IMR-90 (cell line): Measurements from ENCODE around the gene TWIST2. TPM values are rescaled to one million over a fixed set of nuclear protein-coding genes. Genes with fewer than 3 reads are reported as not detected.

ENCODE experiments used
- ATAC-seq: fragments of 200-7000 bp; cut with Tn5 transposase; 2 replicates; pipeline ENCODE4 v1.9.1; 2020; ENCODE audit warnings: low read depth, mild to moderate bottlenecking, moderate library complexity
- BruUV-seq: library from RNA; stranded (reverse); fragments of 400-500 nt; replicated peaks from 2 replicates; lab custom pipeline; 2021; lab: Mats Ljungman, UMichigan
- CTCF ChIA-PET: fragments of 300-600 bp; formaldehyde crosslinking; extraction: SDS; loops from one replicate; lab custom pipeline; 2021; ENCODE audit warnings: antibody characterized with exemption; lab: Yijun Ruan, JAX
- POLR2A ChIA-PET: fragments of 300-600 bp; sonication (Branson Sonifier 250); formaldehyde crosslinking; loops from one replicate; lab custom pipeline; 2022; ENCODE audit warnings: antibody characterized with exemption; ENCODE audit not compliant: unreplicated experiment; lab: Charles Lee
- DNase-seq: peaks from one replicate; pipeline ENCODE4 v3.0.0; 2013
- H2AFZ ChIP-seq: replicated peaks from 2 replicates; pipeline ENCODE3; 2013; ENCODE audit warnings: low read length, mild to moderate bottlenecking; ENCODE audit not compliant: poor library complexity
- H2AK5ac ChIP-seq: 2 replicates; pipeline ENCODE4 v1.6.1; 2013; ENCODE audit warnings: low read depth, low read length, inconsistent platforms
- H2AK9ac ChIP-seq: replicated peaks from 2 replicates; pipeline ENCODE3; 2013; ENCODE audit warnings: mild to moderate bottlenecking, low read depth, low read length, moderate library complexity; ENCODE audit not compliant: poor library complexity
- H2BK120ac ChIP-seq: 2 replicates; pipeline ENCODE4 v1.6.1; 2013; ENCODE audit warnings: low read depth, low read length, inconsistent platforms
- H2BK15ac ChIP-seq: 3 replicates; pipeline ENCODE4 v1.6.1; 2013; ENCODE audit warnings: low read depth, low read length, inconsistent platforms
- H2BK20ac ChIP-seq: 2 replicates; pipeline ENCODE4 v1.6.1; 2013; ENCODE audit warnings: low read depth, mild to moderate bottlenecking, inconsistent platforms, low read length, moderate library complexity
- H2BK5ac ChIP-seq: 2 replicates; pipeline ENCODE4 v1.6.1; 2013; ENCODE audit warnings: mild to moderate bottlenecking, low read depth, low read length, inconsistent platforms; ENCODE audit not compliant: poor library complexity, severe bottlenecking
- H3K14ac ChIP-seq: replicated peaks from 2 replicates; pipeline ENCODE4 v1.6.1; 2013; ENCODE audit warnings: low read depth, low read length, inconsistent platforms
- H3K18ac ChIP-seq: 2 replicates; pipeline ENCODE4 v1.6.1; 2013; ENCODE audit warnings: low read depth, low read length, control low read depth
- H3K23ac ChIP-seq: 2 replicates; pipeline ENCODE4 v1.6.1; 2013; ENCODE audit warnings: low read depth, low read length, inconsistent platforms
- H3K27ac ChIP-seq: 2 replicates; pipeline ENCODE4 v1.5.1; 2013; ENCODE audit warnings: mild to moderate bottlenecking, control low read depth, low read length; ENCODE audit not compliant: insufficient read depth
- H3K27me3 ChIP-seq: 2 replicates; pipeline ENCODE4 v1.6.1; 2013; ENCODE audit warnings: low read length; ENCODE audit not compliant: control insufficient read depth, insufficient read depth
- H3K36me3 ChIP-seq: 2 replicates; pipeline ENCODE4 v1.6.1; 2013; ENCODE audit warnings: low read length, mixed read lengths; ENCODE audit not compliant: control insufficient read depth, insufficient read depth
- H3K4ac ChIP-seq: 2 replicates; pipeline ENCODE4 v1.6.1; 2013; ENCODE audit warnings: low read depth, low read length, inconsistent platforms
- H3K4me1 ChIP-seq: 2 replicates; pipeline ENCODE4 v1.6.1; 2013; ENCODE audit warnings: low read length, mixed read lengths; ENCODE audit not compliant: control insufficient read depth, insufficient read depth
- H3K4me2 ChIP-seq: 2 replicates; pipeline ENCODE4 v1.6.1; 2013; ENCODE audit warnings: low read depth, mild to moderate bottlenecking, control low read depth, low read length, moderate library complexity
- H3K4me3 ChIP-seq: 2 replicates; pipeline ENCODE4 v1.5.1; 2013; ENCODE audit warnings: low read depth, mild to moderate bottlenecking, control low read depth, low read length, moderate library complexity; ENCODE audit not compliant: insufficient read depth
- H3K56ac ChIP-seq: 2 replicates; pipeline ENCODE4 v1.6.1; 2013; ENCODE audit warnings: low read length, inconsistent platforms; ENCODE audit not compliant: insufficient read depth; ENCODE audit errors: extremely low read depth
- H3K79me1 ChIP-seq, 2 experiments: 2 replicates each; pipeline ENCODE4 v1.6.1; 2013; ENCODE audit warnings: low read length in 2 of 2, inconsistent platforms in 1 of 2, low read depth in 1 of 2
- H3K9ac ChIP-seq: 2 replicates; pipeline ENCODE4 v1.6.1; 2013; ENCODE audit warnings: low read depth, low read length, control low read depth
- H3K9me1 ChIP-seq: 2 replicates; pipeline ENCODE4 v1.6.1; 2013; ENCODE audit warnings: low read length, inconsistent platforms; ENCODE audit not compliant: insufficient read depth
- H3K9me3 ChIP-seq: 2 replicates; pipeline ENCODE4 v1.6.1; 2013; ENCODE audit warnings: low read length; ENCODE audit not compliant: control insufficient read depth, insufficient read depth
- H4K20me1 ChIP-seq: 2 replicates; pipeline ENCODE4 v1.6.1; 2013; ENCODE audit warnings: low read length, inconsistent platforms; ENCODE audit not compliant: insufficient read depth
- H4K5ac ChIP-seq: 2 replicates; pipeline ENCODE4 v1.6.1; 2013; ENCODE audit warnings: mild to moderate bottlenecking, low read depth, low read length, control low read depth
- H4K8ac ChIP-seq, 2 experiments: 2 replicates each; pipeline ENCODE4 v1.6.1; 2013; ENCODE audit warnings: low read depth in 2 of 2, low read length in 2 of 2, control low read depth in 1 of 2, inconsistent platforms in 1 of 2
- H4K91ac ChIP-seq: 2 replicates; pipeline ENCODE4 v1.6.1; 2013; ENCODE audit warnings: low read depth, low read length, inconsistent platforms; ENCODE audit not compliant: insufficient read depth
- BHLHE40 ChIP-seq: fragments of 150-350 bp; IDR thresholded peaks from 2 replicates; pipeline ENCODE4 v1.6.1; 2016; ENCODE audit warnings: mild to moderate bottlenecking, low read depth, low read length
- CTCF ChIP-seq: conservative IDR thresholded peaks from 2 replicates; pipeline ENCODE4 v1.5.1; 2012; ENCODE audit warnings: mild to moderate bottlenecking, low read depth, low read length, improper control_type of control experiment
- FOS ChIP-seq: fragments of 150-350 bp; IDR thresholded peaks from 2 replicates; pipeline ENCODE4 v1.6.1; 2016; ENCODE audit warnings: low read depth, low read length
- MAZ ChIP-seq: IDR thresholded peaks from 2 replicates; pipeline ENCODE4 v1.6.1; 2012; ENCODE audit warnings: low read depth, mild to moderate bottlenecking, low read length, improper control_type of control experiment, moderate library complexity, borderline replicate concordance
- MXI1 ChIP-seq: IDR thresholded peaks from 2 replicates; pipeline ENCODE4 v1.6.1; 2012; ENCODE audit warnings: low read depth, mild to moderate bottlenecking, low read length, moderate library complexity, borderline replicate concordance
- NFE2L2 ChIP-seq: fragments of 150-350 bp; IDR thresholded peaks from 2 replicates; pipeline ENCODE4 v1.6.1; 2016; ENCODE audit warnings: low read depth, mild to moderate bottlenecking, low read length
- SMC3 ChIP-seq: fragments of 150-350 bp; IDR thresholded peaks from 2 replicates; pipeline ENCODE4 v1.6.1; 2016; ENCODE audit warnings: low read depth, mild to moderate bottlenecking, antibody characterized with exemption, low read length, moderate library complexity
- WGBS, 2 experiments: methylation state at CpG; one replicate each; pipeline versions ENCODE4 v1.1.5 to v1.1.7; 2013; ENCODE audit warnings: missing lambda C conversion rate in 2 of 2; ENCODE audit not compliant: insufficient read length in 1 of 2; ENCODE audit errors: extremely low coverage in 2 of 2; 5-methylcytosine and 5-hydroxymethylcytosine counted together
- dilution Hi-C: fragments of 300-500 bp; cut with HindIII; formaldehyde crosslinking; loops from one replicate; pipeline ENCODE4 v1.14.3; 2018; ENCODE audit warnings: low sequenced_read_pairs; ENCODE audit not compliant: unreplicated experiment
- in situ Hi-C: fragments of 300-500 bp; cut with MboI; formaldehyde crosslinking; loops from 3 replicates; pipeline ENCODE4 v1.14.3; 2019; ENCODE audit warnings: low sequenced_read_pairs, inconsistent platforms, mixed read lengths
- intact Hi-C: fragments of 100-400 bp; cut with micrococcal nuclease; formaldehyde crosslinking; loops from 2 replicates; pipeline ENCODE4 v1.10.0; 2022
- polyA plus RNA-seq, 3 experiments: library from polyadenylated mRNA; depleted of rRNA; stranded (reverse); fragments of >200 nt; gene quantifications; 2 replicates each; pipeline ENCODE4 v1.2.3, GENCODE V29; 2012; ENCODE audit warnings: low replicate concordance in 1 of 3
- total RNA-seq: library from RNA; depleted of rRNA; stranded (reverse); fragments of >200 nt; gene quantifications from 2 replicates; pipeline ENCODE4 v1.2.3, GENCODE V29; 2012

The TWIST2 gene
- total and polyA plus RNA-seq, 2 of the 4 experiments (the other 2 are of a cell fraction) = 9.3 to 33.6 TPM

GRCh38 chr2:238895361-238895882 is 47.5 kb downstream of the TWIST2 start (continued):
- TF ChIP-seq SMC3 = no peak

GRCh38 chr2:238895891-238896600 is 48.2 kb downstream of the TWIST2 start:
- Histone ChIP-seq H3K36me3 (peaks cover 7% of the 10 kb centered on the region; the same call in 1 of the 2 replicates), H2BK120ac (peak overlapping the region; percentile 68; the same call in 1 of the 2 replicates), H2BK5ac (peak overlapping the region; percentile 1), H3K27ac (peak overlapping the region; percentile 2; the same call in 1 of the 2 replicates), H4K20me1 (peaks cover 35% of the 10 kb centered on the region), H3K18ac (no peak overlapping the region), H4K8ac (peak overlapping the region in 1 of 2 experiments; percentile 83; a peak in 2 of 4 replicates), H4K91ac (peak overlapping the region; percentile 73), H3K27me3 (no peaks in the 10 kb centered on the region), H4K5ac (no peak overlapping the region), H2BK20ac (no peak overlapping the region), H3K4me3 (no peak overlapping the region), H2BK15ac (peak overlapping the region; percentile 15; the same call in 1 of the 3 replicates), H3K4me1 (peaks cover 31% of the 10 kb centered on the region), H3K79me1 (peaks cover 8 to 82% of the 10 kb centered on the region in 2 experiments; a peak in 3 of 4 replicates), H3K9me3 (no peaks in the 10 kb centered on the region), H3K9me1 (peaks cover 15% of the 10 kb centered on the region; the same call in 1 of the 2 replicates), H3K9ac (no peak overlapping the region), H3K23ac (no peak overlapping the region), H2AK9ac (peak overlapping the region; percentile 90), H3K14ac (peak overlapping the region; percentile 59), H3K56ac (0 out of 2 replicates have a peak overlapping the region, but pooled peaks have one; percentile 51), H3K4me2 (no peak overlapping the region), H2AFZ (peak overlapping the region; percentile 83), H2AK5ac (peak overlapping the region; percentile 75), H3K4ac (peak overlapping the region; percentile 72)
- DNase-seq (peak; percentile 91), ATAC-seq (peak; percentile 87)
- ChIA-PET POLR2A (no interaction called here), CTCF (no interaction called here)
- no TSS peak for BruUV-seq
- dilution Hi-C loops = no loop called here
- TF ChIP-seq NFE2L2 = no peak
- TF ChIP-seq MXI1 = 0 out of 2 replicates have a peak, but pooled peaks have one; percentile 16
- TF ChIP-seq MAZ = peak; percentile 88; the same call in 1 of the 2 replicates
- peak; percentile 93 for TF ChIP-seq FOS
- no peak for TF ChIP-seq CTCF
- TF ChIP-seq BHLHE40 = peak; percentile 80
- peak; percentile 15; the same call in 1 of the 2 replicates for TF ChIP-seq SMC3
- intact Hi-C loops = loop anchor here (5.0 kb wide), 1 partner anchor 49 kb away; the partner anchor contains the start of gene TWIST2
- in situ Hi-C loops = no loop called here
- 61% methylated on average over 8 of the region's 27 CpGs; no CpG with 5 or more reads in 1 of the 2 experiments for WGBS, 2 experiments
